Thoracic aorta (tissue), 2 donors: ENCODE measurements around the gene APH1B. TPM values are rescaled to one million over a fixed set of nuclear protein-coding genes. Genes with fewer than 3 reads are reported as not detected.

Experiments
- ATAC-seq: fragments of 150-250 bp; one replicate; pipeline ENCODE4 v1.8.0; 2017; ENCODE audit warnings: low read depth; ENCODE audit not compliant: insufficient number of reproducible peaks, low FRiP score
- DNase-seq: peaks from one replicate; pipeline ENCODE4 v3.0.0-alpha.2; 2020; ENCODE audit warnings: low spot score
- H3K27ac ChIP-seq, 2 donors: fragments of 200-600 bp; sonication (generic); 1 replicate in 1 of 2; 2 replicates in 1 of 2; pipeline ENCODE4 v1.5.1; 2016; ENCODE audit warnings: mild to moderate bottlenecking in 2 of 2, moderate library complexity in 2 of 2
- H3K27me3 ChIP-seq: fragments of 200-600 bp; sonication (generic); replicated peaks from 2 replicates; pipeline ENCODE4 v1.6.0; 2016; ENCODE audit warnings: mild to moderate bottlenecking; ENCODE audit not compliant: insufficient read depth
- H3K36me3 ChIP-seq: fragments of 200-600 bp; sonication (generic); one replicate; pipeline ENCODE4 v1.5.1; 2016
- H3K4me1 ChIP-seq, 2 donors: fragments of 200-600 bp; sonication (generic); 1 replicate in 1 of 2; 2 replicates in 1 of 2; pipeline versions ENCODE4 v1.5.1 to v1.6.0; 2016; ENCODE audit warnings: low read depth in 2 of 2, mild to moderate bottlenecking in 1 of 2; ENCODE audit not compliant: control insufficient read depth in 1 of 2
- H3K4me3 ChIP-seq: fragments of 200-600 bp; sonication (generic); 2 replicates; pipeline ENCODE4 v1.5.1; 2016; ENCODE audit warnings: mild to moderate bottlenecking
- H3K9me3 ChIP-seq: fragments of 200-600 bp; sonication (generic); 2 replicates; pipeline ENCODE4 v1.5.1; 2016
- CTCF ChIP-seq: fragments of 200-600 bp; sonication (generic); IDR thresholded peaks from one replicate; pipeline ENCODE4 v1.5.1; 2019; ENCODE audit warnings: antibody characterized with exemption
- total RNA-seq, 2 donors: library from RNA; depleted of rRNA; stranded (reverse); fragments of >200 nt; gene quantifications; one replicate each; pipeline versions ENCODE4 v1.1.0 to v1.2.3, GENCODE V29; 2016

Gene APH1B
- total RNA-seq, 2 donors from 2014 or later: 16.2 to 22.2 TPM

DNA sequence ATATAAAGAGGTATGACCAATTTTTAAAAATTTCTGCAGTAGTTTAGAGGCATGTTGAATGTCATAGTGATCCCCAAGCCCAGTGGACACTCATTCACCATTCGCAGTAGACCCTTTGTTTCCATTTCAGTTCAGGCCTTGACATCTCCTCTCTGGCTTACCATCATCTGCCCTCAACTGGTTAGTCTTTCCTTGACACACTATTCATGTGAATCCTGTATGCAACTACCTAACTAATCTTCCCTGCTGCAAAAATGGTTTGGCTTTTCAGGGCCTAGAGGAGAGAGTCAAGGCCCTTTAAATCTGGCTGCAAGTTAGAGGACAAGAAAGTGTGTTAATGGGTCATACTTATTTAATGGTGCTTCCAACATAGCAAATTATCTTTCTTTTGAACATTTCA, 10.9 kb downstream of the APH1B start:
- Histone ChIP-seq H3K27me3 (no peaks in the 10 kb centered on the region), H3K9me3 (no peaks in the 10 kb centered on the region), H3K27ac (peak overlapping the region in 1 of 2 donors; percentile 28), H3K4me3 (no peak overlapping the region), H3K4me1 (peaks cover 20 to 25% of the 10 kb centered on the region in 2 donors), H3K36me3 (peaks cover 6% of the 10 kb centered on the region)
- no peak for DNase-seq
- no peak for ATAC-seq
- TF ChIP-seq CTCF: no peak

DNA sequence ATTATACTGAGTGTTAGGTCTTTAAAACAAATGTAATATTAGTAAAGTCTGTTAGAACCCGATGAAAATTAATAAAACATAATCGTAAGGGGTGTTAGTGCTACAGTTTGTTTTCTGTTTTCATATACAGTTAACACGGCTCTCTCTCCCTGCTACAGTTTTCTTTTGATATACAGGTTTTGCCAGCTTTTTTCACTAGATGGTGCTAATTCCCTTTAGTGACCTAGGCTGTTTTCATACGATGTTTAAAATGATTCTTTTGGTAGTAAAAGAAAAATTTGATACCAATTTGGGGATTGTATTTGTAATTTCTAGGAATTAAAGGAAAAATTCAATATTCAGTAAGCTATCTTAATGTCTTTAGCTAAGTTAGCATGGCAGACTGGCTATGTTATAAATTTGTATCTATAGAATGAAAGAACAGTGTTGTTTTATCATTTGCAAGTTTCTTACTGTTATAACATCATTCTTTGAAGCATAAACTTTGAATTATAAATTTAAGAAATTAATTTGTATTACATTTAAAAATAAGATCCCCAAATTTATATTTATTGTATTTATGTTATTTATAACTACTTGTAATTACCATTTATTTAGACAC, 11.5 kb downstream of the APH1B start:
- H3K4me3 ChIP-seq: no peak overlapping the region
- H3K36me3 ChIP-seq: peaks cover 5% of the 10 kb centered on the region
- peaks cover 20 to 25% of the 10 kb centered on the region in 2 donors for H3K4me1 ChIP-seq
- H3K9me3 ChIP-seq: no peaks in the 10 kb centered on the region
- H3K27ac ChIP-seq: peak overlapping the region in 1 of 2 donors; percentile 28
- TF ChIP-seq CTCF: peak; percentile 54
- no peaks in the 10 kb centered on the region for H3K27me3 ChIP-seq
- DNase-seq (no peak), ATAC-seq (no peak)

DNA sequence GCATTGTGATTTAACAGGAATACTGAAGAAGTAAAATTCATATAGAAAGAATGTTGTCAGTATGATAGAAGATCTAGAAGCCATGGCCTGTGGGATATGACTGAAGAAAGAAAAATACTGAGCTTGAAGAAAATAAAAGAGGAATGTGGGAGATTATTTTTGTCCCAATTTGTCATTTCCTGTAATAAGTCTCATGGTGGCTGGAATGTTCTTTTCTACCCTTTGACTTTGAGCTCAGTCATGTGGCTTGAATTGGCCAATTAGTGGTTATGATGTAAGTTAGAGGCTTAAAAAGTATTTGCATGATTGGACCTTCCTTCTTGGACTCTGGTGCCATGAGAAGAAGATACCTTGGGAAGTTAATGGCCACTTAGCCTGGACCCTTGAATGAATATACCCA, 14.1 kb downstream of the APH1B start:
- peak overlapping the region; percentile 83 for H3K27ac ChIP-seq
- H3K9me3 ChIP-seq: no peaks in the 10 kb centered on the region
- H3K4me3 ChIP-seq: no peak overlapping the region
- peaks cover 20 to 25% of the 10 kb centered on the region in 2 donors for H3K4me1 ChIP-seq
- no peaks in the 10 kb centered on the region for H3K27me3 ChIP-seq
- DNase-seq (no peak), ATAC-seq (peak; percentile 84)
- H3K36me3 ChIP-seq: no peaks in the 10 kb centered on the region
- TF ChIP-seq CTCF: no peak

GRCh38 chr15:63292241-63292640, 14.8 kb downstream of the APH1B start:
- no peak for TF ChIP-seq CTCF
- Histone ChIP-seq H3K9me3 (no peaks in the 10 kb centered on the region), H3K36me3 (no peaks in the 10 kb centered on the region), H3K4me1 (peaks cover 20 to 25% of the 10 kb centered on the region in 2 donors), H3K27me3 (no peaks in the 10 kb centered on the region), H3K4me3 (no peak overlapping the region), H3K27ac (peak overlapping the region; percentile 83)
- no peak for ATAC-seq
- DNase-seq: no peak

GRCh38 chr15:63292771-63293170, 15.4 kb downstream of the APH1B start:
- no peak overlapping the region for H3K4me3 ChIP-seq
- H3K36me3 ChIP-seq: no peaks in the 10 kb centered on the region
- no peak for ATAC-seq
- H3K9me3 ChIP-seq: no peaks in the 10 kb centered on the region
- no peaks in the 10 kb centered on the region for H3K27me3 ChIP-seq
- no peak for TF ChIP-seq CTCF
- no peak for DNase-seq
- peaks cover 20 to 25% of the 10 kb centered on the region in 2 donors for H3K4me1 ChIP-seq
- peak overlapping the region; percentile 83 for H3K27ac ChIP-seq
